Measurements from ENCODE around the gene MOSMO.

- TF ChIP-seq TAF1 (IDR thresholded peaks at IDR 0.05; ENCODE audit: low read depth) (no peak), FOXM1 (IDR thresholded peaks at IDR 0.05; ENCODE audit: borderline replicate concordance, low read depth) (no peak), USF1 (IDR thresholded peaks at IDR 0.05) (no peak), EP300 (IDR thresholded peaks at IDR 0.05; ENCODE audit: borderline replicate concordance) (no peak), TEAD4 (IDR thresholded peaks at IDR 0.05) (no peak), ZBTB7A (IDR thresholded peaks at IDR 0.05; ENCODE audit: low read depth) (no peak), REST (IDR thresholded peaks at IDR 0.05; ENCODE audit: low read depth) (no peak), RAD21 (IDR thresholded peaks at IDR 0.05; ENCODE audit: low read depth) (no peak), YY1 (IDR thresholded peaks at IDR 0.05; ENCODE audit: low read depth) (no peak), TCF12 (IDR thresholded peaks at IDR 0.05; ENCODE audit: low read depth) (no peak), MAX (IDR thresholded peaks at IDR 0.05) (no peak)
These were observed 16.3 kb upstream of the MOSMO start for GRCh38 chr16:21991621-21992020.
